HG03097 (cell line): ENCODE measurements around the gene HCK.

Experiments
- ATAC-seq: cut with Tn5 transposase; IDR thresholded peaks from one replicate; pipeline ENCODE4 v1.9.1; 2021; ENCODE audit not compliant: unreplicated experiment, low FRiP score

Gene HCK

DNA sequence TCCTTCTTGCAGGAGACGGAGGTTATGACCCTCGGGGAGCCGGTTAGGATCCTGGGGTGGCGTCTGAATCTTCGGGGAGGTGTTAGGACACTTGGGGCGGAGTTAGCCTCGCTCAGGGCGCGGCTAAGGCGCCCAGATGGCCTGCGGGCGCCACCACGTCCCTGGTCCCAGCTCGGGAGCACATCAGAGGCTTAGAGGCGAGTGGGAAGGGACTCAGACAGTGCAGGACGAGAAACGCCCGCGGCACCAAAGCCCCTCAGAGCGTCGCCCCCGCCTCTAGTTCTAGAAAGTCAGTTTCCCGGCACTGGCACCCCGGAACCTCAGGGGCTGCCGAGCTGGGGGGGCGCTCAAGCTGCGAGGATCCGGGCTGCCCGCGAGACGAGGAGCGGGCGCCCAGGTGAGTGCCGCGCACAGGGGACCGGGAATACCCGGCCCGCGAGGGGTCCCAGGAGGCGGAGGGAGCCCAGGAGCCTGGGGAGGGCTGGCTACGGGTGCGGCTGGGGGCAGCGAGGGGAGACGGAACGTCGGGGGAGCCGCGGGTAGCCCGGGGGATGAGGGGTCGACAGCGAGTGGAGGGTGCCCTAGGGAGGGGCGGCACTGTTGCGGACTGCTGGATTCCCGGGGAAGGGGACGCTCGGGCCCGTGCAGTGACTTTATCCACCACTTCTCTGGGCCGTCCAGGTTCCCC, at the start of gene HCK:
HCK (plus strand) TSS at position 153 of the 688 bp plus-strand sequence.
- ATAC-seq, result no peak

DNA sequence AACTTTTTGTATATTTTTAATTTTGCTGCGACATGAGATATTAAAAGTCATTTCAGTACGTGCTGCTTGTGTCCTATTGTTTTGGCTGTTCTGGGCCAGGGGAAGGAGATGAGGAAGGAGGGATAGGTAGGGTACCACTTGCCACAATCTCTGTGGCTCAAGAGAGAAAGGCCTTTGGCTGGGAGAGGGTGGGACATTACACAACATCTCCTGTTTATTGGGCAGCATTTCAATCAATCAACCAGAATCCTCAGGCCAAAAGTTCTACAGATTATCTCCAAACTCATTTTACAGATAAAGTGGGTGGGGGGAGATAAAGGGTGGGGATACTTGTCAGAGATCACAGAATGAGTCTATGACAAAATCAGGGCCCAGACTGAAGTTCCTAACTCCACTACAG, 48.7 kb upstream of the HCK start:
- ATAC-seq, result no peak

DNA sequence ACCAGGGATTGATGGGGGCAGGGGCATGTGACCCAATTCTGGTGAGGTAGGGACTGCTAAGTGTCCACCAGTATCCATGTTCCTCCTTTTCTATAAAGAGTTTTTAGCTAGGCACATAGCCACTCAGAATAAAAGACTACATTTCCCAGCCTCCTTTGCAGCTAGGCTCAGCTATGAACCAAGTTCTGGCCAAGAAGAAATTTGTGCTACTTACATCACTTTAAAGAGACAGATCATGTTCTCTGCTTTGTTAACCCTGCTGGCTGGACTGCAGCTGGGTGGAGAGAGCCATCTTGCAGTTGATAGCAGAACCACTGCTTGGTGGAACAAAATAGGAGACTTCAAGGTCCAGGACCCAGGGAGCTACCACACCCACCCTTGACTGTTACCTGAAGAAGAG, 47.1 kb upstream of the HCK start:
- ATAC-seq, result no peak

DNA sequence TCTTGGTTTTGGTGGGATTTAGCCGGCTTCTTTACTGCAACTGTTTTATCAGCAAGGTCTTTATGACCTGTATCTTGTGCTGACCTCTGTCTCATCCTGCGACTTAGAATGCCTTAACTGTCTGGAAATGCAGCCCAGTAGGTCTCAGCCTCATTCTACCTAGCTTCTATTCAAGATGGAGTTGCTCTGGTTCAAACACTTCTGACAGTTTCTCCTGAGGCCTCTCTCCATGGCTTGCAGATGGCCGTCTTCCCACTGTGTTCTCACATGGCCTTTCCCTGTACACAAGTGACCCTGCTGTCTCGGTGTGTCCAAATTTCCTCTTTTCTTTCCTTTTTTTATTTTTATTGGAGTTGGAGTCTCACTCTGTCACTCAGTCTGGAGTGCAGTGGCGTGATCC, 46.0 kb upstream of the HCK start:
- no peak for ATAC-seq

DNA sequence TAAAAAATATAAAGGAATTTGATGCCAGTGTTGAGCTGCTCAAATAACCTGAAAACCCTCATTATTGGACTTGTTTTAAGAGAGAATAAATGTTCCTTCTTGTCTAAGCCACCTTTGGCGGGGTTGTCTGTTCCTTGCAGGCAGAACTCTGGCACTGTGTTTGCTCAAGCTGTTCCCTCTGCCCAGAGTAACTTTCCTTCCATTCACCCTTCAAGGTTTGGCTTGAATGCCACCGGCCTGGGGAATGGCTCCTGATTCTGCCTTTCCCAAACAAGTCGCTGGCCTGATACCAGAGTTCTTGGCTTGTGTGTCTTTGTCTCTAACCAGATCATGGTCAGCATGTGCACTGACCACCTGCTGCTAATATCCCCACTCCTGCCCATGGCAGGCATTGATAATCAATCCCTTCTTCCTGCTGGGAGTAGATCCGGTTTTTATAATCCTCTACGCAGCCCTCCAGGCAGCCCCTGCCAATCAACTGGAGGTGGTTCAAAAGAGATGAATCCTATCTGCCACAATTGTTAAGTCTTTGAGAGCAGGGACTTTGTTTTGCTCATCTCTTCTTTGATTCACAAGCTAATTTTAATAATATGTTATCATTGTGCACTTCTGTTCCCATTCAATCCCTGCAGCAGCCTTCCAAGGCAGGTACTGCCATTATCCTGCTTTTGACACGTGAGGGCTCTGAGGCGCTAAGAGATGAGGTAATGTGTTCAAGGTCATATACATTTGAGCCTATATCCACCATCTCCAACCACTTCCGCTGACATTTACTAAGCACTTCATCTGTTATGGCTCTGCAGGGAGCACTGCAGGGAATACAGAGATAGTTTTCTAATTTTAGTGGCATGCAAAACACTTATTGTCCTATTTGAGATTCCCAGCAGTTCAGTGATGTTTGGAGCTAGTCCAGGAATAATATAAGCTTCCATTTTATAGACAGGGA, 44.9 kb upstream of the HCK start:
- ATAC-seq, result no peak

DNA sequence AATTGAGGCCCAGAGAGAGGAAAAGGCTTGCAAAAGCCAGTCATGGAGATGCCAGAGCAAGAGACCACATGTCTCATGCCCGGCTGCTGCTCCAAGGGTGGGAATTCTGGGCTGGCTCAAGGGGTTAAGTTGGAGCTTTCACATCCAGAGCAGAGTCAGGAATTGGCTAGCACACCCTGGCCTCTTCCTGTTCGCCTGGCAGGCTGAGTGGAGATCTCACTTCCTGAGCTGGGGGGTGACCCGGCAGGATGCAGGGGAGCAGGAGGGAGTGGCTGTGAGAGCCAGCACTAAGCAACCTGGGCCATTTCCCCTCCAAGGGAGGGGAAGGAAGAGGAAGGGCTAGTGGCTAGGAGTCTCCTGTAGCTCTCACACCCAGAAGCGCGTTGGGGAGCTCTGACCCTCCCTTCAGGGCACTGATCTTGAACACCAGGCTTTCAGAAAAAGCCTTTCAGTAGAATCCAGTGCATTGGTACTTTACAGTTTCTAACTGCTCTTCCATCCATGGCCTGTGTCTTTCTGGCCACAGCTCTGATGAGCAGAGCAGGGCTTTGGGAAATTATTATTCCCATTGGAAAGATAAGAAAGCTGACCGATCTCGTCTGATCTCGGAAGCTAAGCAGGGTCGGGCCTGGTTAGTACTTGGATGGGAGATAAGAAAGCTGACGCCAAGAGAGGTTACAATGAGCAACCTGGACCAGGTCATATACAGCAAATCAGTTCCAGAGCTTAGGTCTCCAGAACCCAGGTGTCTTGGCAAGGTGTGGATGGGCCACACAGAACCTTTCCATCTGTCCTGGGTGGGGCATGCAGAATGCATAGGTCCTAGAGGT, 44.0 kb upstream of the HCK start:
- ATAC-seq, result no peak

DNA sequence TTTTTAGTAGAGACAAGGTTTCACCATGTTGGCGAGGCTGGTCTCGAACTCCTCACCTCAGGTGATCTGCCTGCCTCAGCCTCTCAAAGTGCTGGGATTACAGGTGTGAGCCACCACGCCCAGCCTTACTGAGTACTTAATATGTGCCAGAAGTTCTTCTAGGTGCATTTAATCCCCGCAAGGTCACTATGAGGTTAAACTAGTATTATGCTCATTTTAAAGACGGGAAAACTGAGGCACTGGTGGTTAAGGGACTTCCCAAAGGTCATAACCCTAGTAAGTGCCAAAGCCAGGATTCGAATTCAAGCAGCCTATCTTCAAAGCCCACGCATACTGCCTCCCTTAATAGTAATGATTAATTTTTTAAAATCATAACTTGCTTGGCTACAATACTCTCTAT, 42.5 kb upstream of the HCK start:
- ATAC-seq, result no peak

DNA sequence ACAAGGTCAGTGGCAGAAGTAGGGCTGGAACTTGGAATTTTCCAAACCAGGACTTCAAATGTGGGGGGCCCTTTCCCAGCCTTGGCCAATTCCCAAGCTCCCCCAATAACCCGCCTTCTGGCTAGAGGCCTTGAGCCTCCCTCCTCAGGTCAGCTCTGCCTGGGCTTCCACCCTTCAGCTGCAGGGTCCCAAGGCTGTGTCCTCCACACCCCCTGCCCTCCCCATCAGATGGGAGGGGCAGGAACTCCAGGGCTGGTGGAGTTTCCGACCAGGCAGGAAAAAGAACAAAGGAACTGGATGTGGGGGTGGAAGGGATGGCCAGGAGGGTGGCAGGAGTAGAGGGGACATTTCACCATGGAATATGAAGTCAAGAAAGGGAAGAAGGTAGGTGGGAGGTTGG, 41.9 kb upstream of the HCK start, which contains the start of gene CCM2L:
CCM2L (plus strand) TSS at position 338 of the 400 bp plus-strand sequence; CDS start at position 355, 17 bp downstream.
- ATAC-seq, result no peak

DNA sequence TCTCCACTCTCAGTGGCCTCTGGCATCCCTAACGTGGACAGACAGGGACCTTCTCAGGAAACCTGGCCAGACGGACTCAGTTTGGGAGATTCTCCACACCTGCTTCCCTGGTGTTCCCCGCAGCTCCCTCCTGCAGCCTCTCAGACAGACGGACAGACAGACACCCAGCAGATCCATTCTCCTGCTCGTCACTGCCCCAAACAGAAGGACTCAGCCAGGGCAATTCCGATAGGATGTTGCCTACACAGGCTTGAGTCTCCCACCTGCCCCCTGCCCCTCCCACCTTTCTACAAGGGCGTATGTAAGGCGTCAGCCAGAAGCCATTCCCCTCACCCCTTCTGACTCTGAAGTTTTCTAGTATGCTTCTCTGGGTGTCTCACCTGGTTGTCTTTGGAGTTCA, 41.4 kb upstream of the HCK start:
- ATAC-seq, result no peak

DNA sequence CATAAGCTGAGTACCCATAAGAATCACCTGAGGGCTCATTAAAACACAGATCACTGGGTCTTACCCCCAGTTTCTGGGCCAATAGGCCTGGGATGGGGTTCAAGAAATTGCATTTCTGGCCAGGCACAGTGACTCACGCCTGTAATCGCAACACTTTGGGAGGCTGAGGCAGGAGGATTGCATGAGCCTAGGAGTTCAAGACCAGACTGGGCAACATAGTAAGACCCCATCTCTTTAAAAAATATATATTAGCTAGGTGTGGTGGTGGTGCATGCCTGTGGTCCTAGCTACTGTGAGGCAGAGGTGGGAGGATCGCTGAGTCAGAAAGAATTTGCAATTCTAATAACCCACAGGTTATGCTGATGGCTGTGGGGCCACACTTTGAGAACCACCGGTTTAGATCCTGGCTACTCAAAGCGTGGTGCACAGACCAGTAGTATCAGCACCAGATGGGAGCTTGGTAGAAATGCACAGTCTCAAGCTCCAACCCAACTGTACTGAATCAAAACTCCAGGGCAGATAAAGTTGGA, 39.8 kb upstream of the HCK start:
- ATAC-seq, result no peak

DNA sequence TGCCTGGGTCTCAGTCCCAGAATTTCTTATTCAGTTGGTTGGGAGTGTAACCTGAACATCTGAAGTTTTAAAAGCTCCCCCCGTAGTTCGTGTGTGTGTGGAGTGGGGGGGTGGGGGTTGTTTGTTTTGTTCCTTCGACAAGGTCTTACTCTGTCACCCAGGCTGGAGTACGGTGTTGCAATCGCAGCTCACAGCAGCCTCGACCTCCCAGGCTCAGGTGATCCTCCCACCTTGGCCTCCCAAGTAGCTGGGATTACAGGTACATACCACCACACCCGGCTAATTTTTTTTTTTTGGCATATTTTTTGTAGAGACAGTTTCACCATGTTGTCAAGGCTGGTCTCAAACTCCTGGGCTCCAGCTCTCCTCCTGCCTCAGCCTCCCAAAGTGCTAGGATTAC, 38.7 kb upstream of the HCK start:
- no peak for ATAC-seq

DNA sequence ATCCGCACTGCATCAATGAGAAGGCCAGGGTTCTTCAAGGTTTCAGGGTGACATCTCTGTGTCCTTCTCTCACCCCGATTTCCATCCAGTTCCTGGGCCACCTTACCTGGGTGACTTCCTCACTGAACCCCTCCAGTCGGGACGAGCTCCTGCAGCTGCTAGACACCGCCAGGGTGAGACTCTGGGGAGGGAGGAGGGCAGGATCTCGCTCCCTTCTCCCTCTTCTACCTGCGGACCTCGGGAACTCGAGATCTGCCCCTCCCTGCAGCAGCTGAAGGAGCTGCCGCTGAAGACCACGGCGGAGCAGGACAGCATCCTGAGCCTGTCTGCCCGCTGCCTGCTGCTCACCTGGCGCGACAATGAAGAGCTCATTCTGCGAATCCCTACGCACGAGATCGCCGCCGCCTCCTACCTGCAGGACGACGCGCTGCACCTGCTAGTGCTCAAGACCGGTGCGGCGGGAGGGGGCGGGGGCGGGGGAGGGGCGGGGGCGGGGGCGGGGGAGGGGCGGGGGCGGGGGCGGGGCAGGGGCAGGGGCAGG, 34.3 kb upstream of the HCK start:
- no peak for ATAC-seq

DNA sequence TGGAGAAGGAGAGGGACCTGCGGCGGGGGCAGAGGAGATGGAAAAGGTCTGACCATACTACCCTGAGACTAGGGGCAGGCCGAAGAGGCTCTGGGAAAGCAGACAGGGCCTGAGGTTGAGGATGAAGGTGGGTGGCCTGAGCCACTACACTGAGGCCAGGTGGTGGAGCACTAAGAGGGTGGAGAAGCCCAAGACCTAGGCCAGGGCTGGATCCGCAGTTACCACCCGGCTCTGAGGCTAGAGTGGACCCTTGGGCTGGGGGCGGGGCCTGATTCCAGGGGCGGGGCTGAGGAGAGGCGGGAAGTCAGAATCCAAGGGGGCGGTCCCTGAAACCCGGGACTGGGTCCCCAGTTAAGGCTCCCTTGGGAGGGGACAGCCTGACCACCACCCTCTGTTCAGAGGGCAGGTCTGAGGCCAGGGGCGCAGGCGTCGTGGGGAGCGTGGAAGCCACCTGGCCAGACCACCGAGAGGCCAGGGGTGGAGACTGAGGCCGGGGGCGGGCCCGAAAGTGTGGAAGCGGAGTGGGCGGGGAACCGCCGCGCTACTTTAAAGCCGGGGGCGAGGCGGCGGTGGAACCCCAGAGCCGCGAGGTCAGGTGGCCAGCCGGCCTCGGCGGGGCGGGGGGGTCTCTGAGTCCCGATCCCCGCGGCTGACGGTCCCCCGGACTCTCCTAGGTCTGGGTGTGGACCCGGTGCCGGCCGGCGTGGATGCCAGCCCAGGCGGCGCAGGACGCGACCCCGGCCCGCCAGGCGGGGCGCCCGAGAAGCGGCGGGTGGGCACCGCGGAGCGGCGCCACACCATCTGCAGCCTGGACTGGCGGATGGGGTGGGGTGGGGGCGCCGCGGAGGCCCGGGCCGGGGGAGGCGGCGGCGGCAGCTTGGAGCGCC, 33.5 kb upstream of the HCK start:
- no peak for ATAC-seq

DNA sequence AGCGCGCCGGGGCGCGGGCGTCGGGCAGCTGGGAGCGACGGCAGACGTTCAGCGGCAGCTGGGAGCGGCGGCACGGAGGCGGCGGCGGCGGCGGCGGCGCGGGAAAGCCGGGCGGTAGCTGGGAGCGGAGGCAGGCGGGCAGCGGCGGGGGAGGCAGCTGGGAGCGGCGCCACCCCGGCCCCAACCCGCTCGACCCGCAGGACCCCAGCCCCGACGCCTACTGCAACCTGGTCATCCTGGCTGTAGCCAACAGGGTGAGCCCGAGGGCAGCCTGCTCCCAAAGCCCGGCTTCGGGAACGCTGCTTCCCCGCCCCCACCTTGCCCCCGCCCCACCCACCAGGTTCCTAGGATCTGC, 32.9 kb upstream of the HCK start:
- no peak for ATAC-seq

DNA sequence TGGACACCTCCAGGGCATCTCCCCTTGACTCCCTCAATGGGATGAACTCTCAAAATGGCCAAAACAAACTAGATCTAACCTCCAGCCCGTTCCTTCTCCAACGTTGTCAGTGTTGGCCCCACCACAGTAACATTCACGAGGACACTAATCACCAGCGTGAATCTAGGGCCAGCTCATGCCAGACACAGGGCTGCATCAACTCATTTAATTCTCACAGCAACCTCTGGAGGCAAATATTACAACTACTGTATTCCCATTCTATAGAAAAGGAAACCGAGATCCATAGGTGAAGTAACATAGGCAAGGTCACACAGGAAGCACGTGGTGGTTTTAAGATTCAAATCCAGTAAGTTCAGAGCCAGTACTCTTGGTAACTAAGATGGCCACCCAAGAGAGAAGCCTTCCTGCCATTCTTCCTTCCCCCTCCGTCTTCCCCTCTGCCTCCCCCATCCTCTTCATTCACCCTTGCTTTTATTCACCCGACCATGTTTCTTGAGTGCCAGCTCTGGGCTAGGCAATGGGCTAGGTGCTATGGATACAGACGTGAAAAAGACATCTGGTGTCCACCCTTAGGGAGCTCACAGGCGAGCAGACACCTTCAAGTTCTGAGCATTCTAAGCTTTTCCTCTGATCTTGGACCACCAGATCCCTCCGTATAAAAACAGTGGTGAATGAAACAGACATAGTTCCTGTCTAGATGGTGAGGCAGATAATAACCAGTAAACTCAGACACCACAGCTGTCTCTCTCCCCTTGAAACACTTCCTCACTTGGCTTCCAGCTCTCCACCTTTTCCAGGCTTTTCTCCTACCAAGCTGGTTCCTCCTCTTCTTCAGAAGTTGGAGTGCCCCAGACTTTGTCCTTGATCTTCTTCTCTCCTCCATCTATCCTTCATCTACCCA, 32.2 kb upstream of the HCK start:
- no peak for ATAC-seq

DNA sequence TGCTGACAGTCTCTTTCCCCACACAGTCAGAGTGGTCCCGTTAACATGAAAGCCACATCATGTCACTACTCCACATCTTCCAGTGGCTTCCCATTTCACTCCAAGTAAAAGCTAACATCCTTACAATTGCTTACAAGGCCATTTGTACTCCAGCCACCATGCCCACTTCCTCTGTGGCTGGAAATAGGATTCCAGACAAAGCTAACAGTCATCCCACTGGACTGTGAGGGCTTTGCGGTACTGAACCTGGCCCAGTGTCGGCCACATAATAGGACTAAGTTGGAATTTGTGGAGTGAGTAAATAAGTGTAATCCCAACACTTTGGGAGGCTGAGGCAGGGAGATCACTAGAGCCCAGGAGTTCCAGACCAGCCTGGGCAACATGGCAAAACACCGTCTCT, 31.0 kb upstream of the HCK start:
- ATAC-seq, result no peak

DNA sequence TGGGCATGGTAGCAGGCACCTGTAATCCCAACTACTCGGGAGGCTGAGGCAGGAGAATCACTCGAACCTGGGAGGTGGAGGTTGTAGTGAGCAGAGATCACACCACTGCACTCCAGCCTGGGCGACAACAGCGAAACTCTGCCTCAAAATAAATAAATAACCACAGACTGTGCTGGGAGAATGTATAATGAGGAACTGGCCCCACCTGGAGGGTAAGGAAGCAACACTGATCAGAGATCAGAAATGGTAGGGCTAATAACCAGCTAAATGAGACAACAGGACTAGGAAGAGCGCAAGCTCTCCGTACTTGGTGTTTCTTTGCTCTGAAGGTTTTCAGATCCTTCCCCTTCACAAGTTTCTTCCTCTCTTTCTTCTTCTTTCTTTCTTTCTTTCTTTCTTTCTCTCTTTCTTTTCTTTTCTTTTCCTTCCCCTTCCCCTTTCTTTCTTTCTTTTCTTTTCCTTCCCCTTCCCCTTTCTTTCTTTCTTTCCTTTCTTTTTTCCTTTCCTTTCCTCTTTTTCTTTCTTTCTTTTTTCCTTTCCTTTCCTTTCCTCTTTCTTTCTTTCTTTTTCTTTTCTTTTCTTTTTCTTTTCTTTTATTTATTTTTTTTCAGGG, 27.3 kb upstream of the HCK start:
- no peak for ATAC-seq

DNA sequence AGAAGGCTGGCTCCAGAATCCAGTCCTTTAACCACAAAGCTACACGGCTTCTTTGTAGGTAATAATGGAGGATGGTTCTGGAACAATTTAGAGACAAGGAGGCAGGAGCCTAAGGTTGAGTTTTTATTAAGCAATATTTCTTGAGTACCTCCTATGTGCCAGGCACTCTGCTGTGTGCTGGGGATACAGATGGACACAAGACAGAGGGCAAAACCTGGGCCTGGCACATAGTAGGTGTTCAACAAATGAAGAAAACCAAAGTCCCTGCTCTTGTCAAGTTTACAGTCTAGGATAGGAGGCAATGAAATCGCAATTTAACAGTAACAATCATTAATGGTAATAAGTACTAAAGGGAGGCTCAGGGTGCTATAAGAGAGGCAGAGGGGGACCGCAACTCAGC, 24.4 kb upstream of the HCK start:
- ATAC-seq, result no peak
